ENCODE measurements around the gene SPRING1.
"Not testable (repeated sequence)": the region's sequence is repeated elsewhere in the genome, so short reads cannot be mapped to it uniquely, and the experiment has no call there.

The SPRING1 gene

DNA sequence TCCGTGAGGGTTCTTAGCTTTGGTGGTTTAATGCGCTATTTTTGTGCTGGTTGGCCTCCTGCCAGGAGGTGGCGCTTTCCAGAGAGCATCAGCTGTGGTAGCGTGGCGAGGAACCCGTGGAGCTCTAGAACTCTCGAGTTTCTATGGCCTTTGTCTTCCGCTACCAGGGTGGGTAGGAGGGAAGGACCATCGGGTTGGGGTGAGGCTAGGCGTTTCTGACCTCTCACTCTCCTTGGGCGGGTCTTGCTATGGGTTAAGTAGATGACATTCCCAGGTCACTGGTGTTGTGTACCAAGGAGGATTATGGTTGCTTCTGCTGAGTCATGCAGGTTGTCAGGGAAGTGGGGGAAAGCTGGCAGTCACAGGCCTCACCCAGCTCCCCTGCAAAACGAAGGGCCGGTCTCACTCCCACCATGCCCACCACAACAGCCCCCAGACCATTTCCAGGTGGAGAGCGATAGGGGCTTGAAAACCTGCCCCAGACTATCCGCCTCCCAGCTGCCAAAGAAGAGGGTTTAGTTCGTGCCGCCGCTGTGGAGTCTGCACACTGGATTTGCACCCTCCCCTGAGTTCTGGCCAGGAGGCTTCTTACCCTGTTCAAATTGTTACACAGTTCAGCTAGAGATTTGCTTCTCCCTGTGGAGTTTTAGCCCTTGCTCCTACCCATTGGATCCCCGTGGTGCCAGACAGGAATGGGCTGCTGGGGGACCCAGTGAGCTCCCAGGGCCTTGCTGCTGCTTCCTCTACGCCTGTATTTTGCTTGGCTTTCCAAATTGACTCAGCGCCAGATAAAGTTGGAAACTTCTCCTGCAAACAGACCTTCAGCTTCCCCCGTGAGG is 22.1 kb upstream of the SPRING1 start:
- TF ChIP-seq, protein P1, sequence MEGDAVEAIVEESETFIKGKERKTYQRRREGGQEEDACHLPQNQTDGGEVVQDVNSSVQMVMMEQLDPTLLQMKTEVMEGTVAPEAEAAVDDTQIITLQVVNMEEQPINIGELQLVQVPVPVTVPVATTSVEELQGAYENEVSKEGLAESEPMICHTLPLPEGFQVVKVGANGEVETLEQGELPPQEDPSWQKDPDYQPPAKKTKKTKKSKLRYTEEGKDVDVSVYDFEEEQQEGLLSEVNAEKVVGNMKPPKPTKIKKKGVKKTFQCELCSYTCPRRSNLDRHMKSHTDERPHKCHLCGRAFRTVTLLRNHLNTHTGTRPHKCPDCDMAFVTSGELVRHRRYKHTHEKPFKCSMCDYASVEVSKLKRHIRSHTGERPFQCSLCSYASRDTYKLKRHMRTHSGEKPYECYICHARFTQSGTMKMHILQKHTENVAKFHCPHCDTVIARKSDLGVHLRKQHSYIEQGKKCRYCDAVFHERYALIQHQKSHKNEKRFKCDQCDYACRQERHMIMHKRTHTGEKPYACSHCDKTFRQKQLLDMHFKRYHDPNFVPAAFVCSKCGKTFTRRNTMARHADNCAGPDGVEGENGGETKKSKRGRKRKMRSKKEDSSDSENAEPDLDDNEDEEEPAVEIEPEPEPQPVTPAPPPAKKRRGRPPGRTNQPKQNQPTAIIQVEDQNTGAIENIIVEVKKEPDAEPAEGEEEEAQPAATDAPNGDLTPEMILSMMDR (IDR thresholded peaks at IDR 0.05; ENCODE audit: low read depth, low read length), result no peak
- H3K4me3 ChIP-seq (ENCODE audit: low read depth, low read length), result no peak overlapping the region

GRCh38 chr12:116754783-116755182 is 16.9 kb upstream of the SPRING1 start:
- not testable (repeated sequence) for H3K4me3 ChIP-seq (ENCODE audit: low read depth, low read length)

- not testable (repeated sequence) for H3K4me3 ChIP-seq (ENCODE audit: low read depth, low read length)
Observed at GRCh38 chr12:116754097-116754496, 16.2 kb upstream of the SPRING1 start.

GRCh38 chr12:116750298-116750697 is 12.4 kb upstream of the SPRING1 start:
- TF ChIP-seq, protein P1 (IDR thresholded peaks at IDR 0.05; ENCODE audit: low read depth, low read length), result no peak
- no peak overlapping the region for H3K4me3 ChIP-seq (ENCODE audit: low read depth, low read length)

DNA sequence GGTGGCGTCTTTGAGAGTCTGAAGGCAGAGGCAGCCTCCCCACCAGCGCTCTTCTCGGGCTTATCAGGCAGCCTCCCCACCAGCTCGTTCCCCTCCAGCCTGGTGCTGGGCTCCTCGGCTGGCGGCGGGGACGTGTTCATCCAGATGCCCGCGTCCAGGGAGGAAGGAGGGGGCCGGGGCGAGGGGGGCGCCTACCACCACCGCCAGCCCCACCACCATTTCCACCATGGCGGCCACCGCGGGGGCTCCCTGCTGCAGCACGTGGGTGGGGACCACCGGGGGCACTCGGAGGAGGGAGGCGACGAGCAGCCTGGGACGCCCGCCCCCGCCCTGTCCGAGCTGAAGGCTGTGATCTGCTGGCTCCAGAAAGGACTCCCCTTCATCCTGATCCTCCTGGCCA is 12.0 kb upstream of the SPRING1 start:
- TF ChIP-seq, protein P1 (IDR thresholded peaks at IDR 0.05; ENCODE audit: low read depth, low read length), result no peak
- no peak overlapping the region for H3K4me3 ChIP-seq (ENCODE audit: low read depth, low read length)

DNA sequence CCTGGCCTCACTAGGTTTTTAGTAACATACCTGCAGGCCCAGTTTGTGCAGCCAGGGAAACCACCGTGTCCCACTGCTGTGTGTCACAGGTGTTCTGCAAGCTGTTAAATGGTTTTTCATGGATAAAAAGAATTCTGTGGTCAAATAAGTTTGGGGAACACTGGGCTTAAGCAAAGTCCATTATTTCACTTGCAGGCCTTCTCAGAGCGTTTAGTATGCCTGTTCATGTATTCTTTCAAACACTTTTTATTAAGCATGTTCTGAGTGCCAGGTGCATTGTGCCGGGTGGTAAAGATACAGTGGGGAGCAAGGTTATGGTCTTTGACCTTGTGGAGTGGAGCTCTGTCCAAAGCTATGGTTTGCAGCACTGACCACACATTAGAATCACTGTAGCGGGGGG is 7.7 kb upstream of the SPRING1 start:
- TF ChIP-seq, protein P1 (IDR thresholded peaks at IDR 0.05; ENCODE audit: low read depth, low read length), result no peak

DNA sequence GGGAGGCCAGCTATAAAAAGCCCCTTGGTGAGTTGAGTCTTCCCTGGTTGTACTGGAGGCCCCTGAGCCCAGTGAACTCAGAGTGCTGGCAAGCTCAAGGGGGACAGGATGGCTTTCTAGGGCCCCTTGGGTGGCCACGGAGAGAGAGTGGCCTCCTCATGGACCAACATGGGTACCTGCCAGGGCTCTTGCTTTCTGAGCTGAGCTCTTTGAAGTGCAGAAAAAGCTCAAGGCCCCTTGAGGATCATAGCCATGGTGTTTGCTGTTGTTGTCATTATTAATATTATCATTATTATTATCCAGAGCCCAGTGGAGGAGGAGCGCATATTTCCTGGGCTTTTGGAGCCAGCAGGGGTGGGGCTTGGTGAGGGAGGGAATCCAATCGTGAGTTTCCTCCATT is 6.9 kb upstream of the SPRING1 start:
- no peak overlapping the region for H3K4me3 ChIP-seq (ENCODE audit: low read depth, low read length)
- TF ChIP-seq, protein P1 (IDR thresholded peaks at IDR 0.05; ENCODE audit: low read depth, low read length), result no peak

More for the DNA sequence above, 7.7 kb upstream of the SPRING1 start:
- H3K4me3 ChIP-seq (ENCODE audit: low read depth, low read length), result no peak overlapping the region

- not testable (repeated sequence) for H3K4me3 ChIP-seq (ENCODE audit: low read depth, low read length)
Observed at GRCh38 chr12:116742787-116743186, 4.9 kb upstream of the SPRING1 start.

DNA sequence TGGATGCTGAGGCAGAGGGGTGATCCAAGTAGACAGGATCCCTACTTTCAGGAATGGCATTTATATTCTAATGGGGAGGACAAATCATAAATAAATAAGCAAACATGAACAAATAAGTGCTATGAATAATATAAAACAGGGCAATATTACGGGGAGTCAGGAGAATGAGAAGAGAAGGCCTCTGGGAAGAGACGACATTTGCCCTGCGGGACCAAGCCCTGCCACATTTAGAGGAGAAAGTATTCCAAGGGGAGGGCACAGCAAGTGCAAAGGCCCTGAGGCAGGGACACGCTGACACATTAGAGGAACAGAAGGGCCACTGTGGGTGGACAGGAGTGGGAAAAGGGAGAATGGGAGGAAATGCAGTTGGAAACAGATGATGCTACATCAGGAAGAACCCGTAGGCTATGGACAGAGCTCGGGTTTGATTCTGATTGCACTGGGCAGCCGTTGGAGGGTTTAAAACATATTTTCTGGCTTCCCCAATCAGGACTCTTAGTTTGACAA is 1.6 kb upstream of the SPRING1 start:
- TF ChIP-seq, protein P1 (IDR thresholded peaks at IDR 0.05; ENCODE audit: low read depth, low read length), result no peak

More for the DNA sequence above, 1.6 kb upstream of the SPRING1 start:
- no peak overlapping the region for H3K4me3 ChIP-seq (ENCODE audit: low read depth, low read length)

Measured in WI38 (cell line).